RPMI7951 (cell line): ENCODE data around the gene ARID1B. TPM values are rescaled to one million over a fixed set of nuclear protein-coding genes. Genes with fewer than 3 reads are reported as not detected.
A peak's percentile ranks its signal among the peaks of the same experiment; 100 is the strongest.

Experiments used
- DNase-seq: peaks from one replicate; pipeline ENCODE4 v3.0.0-alpha.2; 2012; ENCODE audit warnings: low read depth
- total RNA-seq: library from RNA; depleted of rRNA; stranded (reverse); fragments of >200 nt; shearing (Covaris generic); gene quantifications from 2 replicates; pipeline ENCODE4 v1.2.3, GENCODE V29; 2014

The ARID1B gene
- total RNA-seq, 1 experiment from 2014 or later: 14.8 TPM

- no peak for DNase-seq
These were observed 13.6 kb downstream of the ARID1B start for GRCh38 chr6:156790711-156791319.

DNA sequence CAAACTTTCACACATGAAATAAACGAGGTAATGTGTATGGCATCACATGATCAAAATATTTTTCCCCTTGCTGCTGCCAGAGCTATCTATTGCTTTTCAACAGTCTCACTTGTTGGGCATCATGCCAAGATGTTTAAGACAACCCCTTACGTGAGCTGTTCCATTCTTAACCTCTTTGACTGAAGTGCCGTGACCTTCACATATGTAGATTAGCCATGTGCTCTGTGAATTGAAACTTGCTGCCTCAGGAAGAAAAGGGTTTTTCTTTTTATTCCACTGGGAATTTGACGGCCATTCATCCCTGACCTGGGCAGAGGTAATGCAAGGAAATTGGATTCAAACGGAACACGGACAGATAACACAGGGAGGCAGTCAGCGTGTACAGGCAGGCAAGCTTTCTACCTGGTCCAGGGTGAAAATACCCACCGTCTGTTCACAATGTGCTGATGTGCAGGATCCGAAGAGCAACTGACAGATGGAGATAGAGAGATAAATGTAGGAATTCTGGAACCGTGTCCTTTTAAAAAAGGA lies 14.2 kb downstream of the ARID1B start:
- peak; percentile 35 for DNase-seq

- DNase-seq: no peak
These were observed 16.0 kb downstream of the ARID1B start for GRCh38 chr6:156793200-156793599.

DNA sequence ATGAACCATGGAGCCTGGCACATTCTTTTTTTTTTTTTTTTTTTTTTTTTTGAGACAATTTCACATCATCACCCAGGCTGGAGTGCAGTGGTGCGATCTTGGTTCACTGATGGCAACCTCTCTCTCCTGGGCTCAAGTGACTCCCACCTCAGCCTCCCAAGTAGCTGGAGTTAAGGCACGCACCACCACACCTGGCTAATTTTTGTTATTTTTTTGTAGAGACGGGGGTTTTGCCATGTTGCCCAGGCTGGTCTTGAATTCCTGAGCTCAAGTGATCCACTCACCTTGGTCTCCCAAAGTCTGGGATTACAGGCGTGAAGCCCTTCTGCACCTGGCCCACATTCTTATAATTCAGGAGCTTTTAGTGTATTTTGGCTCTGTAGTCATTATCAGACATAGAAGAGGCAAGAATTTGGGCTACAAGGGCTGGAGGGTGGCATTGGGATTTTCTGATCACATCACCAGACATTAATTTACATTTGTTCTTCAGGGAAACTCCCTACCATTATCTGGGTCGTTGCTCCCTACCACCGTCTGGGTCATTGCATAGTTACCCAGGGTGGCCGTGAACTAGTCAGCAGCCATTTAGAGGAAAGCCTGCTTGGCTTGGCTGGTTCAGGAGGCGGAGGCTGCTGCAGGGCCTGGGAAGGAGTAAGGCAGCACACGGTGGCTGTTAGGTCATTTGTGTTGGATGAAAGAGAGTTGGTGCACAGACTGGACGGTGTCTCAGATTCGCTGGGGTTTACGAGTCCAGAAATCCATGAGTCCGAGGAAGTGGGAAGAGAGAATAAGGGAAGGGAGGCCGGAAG lies 17.6 kb downstream of the ARID1B start:
- DNase-seq: peak; percentile 43

DNA sequence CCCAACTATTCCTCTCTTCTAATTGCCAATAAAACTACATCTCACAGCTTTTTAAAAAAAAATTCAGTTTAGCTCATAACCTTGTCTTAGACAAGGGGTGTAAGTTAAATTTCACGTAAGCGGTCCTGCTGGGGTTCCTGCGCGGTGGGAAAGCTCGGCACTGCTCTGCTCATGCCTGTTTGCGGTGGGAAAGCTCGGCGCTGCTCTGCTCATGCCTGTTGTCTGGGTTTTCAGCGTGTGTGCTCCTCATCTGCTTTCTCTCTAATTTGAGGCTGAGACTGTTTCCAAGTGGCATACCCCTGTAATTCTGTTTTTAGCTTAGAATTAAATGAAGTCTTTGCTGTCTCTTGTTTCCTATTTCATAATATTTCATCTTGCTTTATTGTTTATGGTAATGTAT lies 18.6 kb downstream of the ARID1B start:
- DNase-seq: peak; percentile 53

DNA sequence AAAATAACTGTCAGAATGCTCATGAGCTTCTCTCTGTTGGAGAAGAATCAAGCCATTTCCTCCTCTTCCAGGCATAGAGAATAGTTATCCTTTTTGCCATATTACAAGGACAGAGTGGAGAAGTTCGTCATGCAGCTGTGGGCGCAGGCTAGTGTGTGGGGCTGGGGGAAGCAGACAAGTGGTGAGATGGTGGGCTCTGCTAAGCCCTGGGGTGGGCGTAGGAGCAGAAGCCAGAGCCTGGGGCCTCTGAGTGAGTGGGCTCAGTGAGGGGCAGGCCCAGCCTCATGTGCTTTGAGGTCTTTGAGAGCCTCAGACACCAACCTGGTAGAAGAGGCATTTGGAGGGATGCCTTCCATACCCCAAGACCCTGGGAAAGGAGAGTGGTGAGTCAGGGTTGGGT lies 19.4 kb downstream of the ARID1B start:
- no peak for DNase-seq

DNA sequence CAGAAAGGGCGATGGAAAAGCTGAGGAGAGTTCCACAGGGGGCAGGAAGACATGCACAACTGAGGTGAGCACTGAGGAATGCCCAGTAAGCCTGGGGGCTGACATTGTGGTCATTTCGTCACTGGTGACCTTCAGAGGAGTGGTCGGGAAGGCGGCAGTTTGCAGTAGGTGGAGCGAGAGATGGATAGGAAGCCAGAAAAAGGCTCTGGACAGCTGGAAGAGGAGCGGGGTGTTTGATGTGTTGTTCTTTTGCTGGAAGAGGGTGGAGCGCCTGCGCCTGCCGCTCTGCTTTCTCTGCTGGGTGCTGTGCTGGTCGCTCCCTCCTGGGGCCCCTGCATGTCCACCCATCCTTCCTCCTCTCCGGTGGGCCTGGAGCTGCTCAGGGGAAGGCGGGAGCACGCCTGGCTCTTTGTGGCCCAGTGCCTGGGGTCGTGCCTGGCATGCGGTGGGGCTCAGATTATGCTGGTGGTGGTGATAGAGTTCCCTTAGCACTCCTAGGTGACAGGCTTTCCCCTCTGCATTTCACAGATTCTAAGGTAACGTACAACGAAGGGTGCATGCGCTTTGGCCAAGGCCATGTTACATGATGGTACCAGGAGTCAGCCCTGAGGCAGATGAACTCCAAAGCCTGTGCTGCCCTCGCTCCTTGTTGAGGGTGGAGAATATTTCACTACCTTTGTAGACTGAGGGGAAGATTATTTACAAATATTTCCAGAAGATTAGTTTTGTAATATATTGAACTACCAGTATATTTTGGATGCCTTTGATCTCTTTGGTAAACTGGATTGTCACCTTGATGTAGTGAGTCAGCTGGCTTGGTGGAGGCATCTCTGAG lies 20.9 kb downstream of the ARID1B start:
- DNase-seq: no peak

DNA sequence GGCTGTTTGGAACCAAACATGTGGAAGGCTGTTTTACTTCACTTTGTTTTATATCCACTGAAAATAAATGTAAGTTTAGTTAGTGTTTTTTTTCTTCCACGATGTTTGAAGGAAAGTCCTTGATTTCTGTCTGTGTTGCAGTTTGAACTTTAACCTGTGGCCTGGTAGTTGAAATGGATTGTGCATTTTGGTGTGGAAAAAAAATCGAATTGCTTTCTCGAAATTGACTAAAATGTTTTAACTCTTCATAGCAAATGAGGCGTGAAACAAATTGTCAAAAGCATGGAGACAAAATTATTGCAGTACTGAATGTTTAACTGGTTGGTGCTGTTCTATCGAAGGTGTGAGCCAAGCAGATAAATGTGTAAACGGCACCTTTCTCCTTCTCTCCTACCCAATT lies 24.5 kb downstream of the ARID1B start:
- DNase-seq: no peak

DNA sequence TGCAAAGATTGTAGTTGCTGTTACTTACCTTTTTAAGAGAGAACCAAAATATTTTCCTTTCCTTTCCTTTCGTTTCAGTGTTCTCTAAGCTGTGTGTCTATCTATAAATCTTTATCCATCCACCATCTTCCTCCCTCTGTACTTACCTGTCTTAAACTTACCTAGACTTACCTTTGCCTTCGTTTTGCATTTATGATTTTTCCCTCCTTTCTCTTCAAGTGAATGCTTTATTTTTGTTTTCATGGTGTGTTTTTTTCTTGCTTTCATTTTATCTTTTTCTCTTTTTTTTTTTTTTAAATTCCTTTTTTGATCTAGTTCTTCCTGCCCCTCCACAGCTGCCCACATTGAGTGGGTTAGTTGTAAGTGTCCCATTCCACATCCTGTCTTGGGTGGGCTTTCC lies 26.2 kb downstream of the ARID1B start:
- DNase-seq: no peak

- no peak for DNase-seq
These were observed 27.2 kb downstream of the ARID1B start for GRCh38 chr6:156804402-156804801.

DNA sequence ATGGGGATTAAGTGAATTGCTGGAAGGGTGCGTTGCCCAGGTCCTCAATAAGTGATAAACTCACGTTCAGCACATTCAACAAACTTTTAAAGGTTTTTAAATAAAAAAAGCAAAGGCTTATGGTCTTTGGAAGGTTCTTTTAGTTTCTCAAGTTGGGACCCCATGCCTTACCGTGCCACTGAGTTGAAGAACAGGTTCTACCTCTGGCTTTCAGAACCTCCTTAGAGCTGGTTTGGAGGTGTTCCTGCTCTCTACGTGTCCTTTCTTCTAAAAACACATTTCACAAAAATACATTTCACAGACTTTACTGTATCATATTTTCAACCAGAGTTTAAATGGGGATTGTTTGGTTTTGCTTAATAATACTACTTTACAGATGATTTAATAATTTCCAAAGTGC lies 29.0 kb downstream of the ARID1B start:
- DNase-seq: no peak

GRCh38 chr6:156807028-156807427 lies 29.9 kb downstream of the ARID1B start:
- peak; percentile 92 for DNase-seq

DNA sequence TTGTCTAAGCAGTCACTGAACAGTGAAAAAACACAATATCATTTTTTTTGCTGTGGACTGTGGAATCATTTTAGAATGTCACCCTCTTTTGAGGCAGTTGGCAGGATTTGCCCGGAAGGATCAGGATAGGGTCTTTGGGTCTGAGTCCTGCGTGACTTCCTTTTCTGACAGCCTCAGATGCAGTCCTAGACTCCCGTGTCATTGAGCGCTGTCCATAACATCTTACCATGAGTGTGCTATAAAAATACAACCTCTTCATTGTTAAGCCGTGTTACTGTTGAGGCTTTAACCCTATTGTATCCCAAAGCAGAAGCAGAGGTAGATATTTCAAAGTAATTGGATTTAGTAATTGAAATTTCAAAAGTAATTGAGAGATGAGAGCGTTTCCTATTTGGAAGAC lies 30.6 kb downstream of the ARID1B start:
- no peak for DNase-seq

- peak; percentile 30 for DNase-seq
These were observed 31.1 kb downstream of the ARID1B start for GRCh38 chr6:156808287-156808686.

DNA sequence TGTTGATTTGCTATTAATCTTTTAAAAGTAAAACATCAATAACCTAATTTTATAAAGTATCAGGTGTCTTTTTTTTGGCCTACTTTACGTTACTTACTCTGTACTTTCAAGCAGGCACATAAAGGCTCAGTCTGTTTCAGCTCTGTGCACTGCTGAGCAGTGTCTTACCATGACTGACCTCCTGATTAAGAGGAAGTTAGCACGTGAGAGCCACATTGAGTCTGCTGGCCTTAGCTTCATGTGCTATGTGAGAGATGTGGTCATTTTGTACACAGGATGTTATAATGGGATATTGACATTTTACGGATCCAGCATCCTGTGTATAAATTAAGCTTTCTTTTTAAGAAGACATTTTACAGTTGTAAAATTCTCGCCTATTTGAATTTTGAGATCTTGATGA lies 31.9 kb downstream of the ARID1B start:
- peak; percentile 62 for DNase-seq

DNA sequence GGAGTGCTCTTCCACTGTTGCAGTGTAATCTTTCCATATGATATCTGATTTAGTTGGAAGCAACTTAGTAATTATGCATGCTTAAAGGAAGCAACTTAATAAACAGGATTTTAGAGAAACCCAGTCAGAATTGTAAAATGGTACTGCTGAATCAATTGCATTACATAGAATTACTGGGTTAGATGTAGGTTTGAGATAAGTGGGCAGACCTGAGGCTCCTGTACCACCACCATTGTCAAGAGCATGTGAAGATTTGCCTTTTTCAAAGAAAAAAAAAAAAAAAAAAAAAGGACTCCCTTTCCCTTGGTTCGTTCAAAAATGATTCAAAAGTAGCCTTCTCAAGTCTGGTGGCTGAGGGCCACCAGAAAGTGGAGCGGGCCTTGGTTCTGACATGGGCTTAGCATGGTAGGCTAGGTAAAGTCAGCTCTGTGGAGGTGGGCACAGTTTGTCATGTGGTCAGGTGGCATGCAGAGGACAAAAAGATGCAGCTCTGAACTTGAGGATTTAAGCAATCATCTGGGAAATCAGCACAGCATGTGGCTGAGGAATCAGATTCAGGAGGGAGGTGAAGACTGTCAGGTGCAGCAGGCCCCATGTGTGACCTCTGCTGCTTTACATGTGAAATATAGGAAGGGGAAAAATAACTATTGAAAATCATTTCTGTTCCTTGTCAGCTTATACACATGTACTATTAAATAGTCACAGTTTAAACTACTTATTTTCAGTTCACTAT lies 32.4 kb downstream of the ARID1B start:
- DNase-seq: no peak

DNA sequence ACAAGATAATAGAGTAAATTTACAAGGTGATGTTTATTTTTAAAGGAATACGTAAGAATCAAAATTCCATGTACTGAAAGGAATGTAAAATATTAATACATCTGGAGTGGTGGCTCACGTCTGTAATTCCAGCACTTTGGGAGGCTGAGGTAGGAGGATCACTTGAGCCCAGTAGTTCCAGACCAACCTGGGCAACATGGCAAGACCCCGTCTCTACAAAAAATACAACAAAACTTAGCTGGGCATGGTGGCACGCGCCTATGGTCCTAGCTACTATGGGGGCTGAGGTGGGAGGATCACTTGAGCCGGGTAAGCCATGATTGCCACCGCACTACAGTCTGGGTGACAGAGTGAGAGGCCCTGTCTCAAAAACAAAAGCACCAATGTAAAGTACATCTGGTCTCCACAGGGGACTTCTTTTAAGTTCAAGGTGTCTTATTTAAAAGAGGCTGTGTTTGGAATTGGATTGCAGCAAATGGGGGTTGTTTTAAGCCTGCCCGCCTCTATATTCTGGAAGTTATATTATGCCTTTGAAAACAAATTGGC lies 36.9 kb downstream of the ARID1B start:
- no peak for DNase-seq

DNA sequence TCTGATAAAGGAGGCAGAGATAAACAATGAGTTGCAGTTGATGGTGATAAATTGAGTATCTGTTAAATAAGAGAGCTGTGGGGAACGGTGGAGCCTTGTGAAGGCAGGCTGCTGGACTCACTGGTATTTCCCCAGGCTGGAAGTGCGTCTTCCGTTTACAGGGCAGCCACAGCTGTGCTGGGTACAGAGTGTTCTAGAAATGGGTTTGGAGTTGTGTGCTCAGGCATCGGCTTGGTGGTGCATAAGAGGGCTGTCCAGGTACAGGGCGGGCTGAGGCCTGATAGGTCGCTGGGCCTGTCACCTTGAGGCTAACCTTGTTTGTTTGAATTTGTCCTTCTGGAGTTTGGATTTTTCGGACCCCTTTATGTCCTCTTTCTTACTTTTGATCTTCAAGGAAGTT lies 39.3 kb downstream of the ARID1B start:
- DNase-seq: no peak

GRCh38 chr6:156820089-156820798 lies 43.1 kb downstream of the ARID1B start:
- DNase-seq: no peak

- DNase-seq: no peak
These were observed 44.5 kb downstream of the ARID1B start for GRCh38 chr6:156821707-156822106.

- DNase-seq: no peak
These were observed 45.6 kb downstream of the ARID1B start for GRCh38 chr6:156822747-156823206.
